Activated CD4-positive, alpha-beta T cell treated with anti-CD3 and anti-CD28 coated beads, Interleukin-2, Interleukin-4, amounts not matched to agents 100 ng/mL and 50 ng/mL, durations not matched to agents 16 hours and 8 hours (primary cell): ENCODE results near the gene NDUFAF2.

Source experiments
- DNase-seq: peaks from one replicate; pipeline ENCODE4 v3.0.0-alpha.2; 2020; ENCODE audit warnings: low spot score

NDUFAF2 gene

DNA sequence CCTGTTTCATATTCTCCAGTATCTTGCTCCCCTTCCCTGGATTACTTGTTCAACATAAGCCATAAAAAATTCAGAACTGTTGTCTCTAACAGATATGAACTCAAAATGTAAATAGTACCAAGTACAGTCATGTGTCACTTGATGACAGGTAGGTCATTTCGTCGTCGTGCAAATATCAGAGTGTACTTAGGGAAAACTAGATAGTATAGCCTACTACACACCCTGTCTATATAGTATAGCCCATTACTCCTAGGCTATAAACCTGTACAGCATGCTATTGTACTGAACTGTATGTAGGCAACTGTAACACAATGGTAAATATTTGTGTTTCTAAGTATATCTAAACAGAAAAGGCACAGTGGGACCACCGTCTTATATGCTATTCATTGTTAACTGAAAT lies 178.1 kb downstream of the NDUFAF2 start:
- no peak for DNase-seq

DNA sequence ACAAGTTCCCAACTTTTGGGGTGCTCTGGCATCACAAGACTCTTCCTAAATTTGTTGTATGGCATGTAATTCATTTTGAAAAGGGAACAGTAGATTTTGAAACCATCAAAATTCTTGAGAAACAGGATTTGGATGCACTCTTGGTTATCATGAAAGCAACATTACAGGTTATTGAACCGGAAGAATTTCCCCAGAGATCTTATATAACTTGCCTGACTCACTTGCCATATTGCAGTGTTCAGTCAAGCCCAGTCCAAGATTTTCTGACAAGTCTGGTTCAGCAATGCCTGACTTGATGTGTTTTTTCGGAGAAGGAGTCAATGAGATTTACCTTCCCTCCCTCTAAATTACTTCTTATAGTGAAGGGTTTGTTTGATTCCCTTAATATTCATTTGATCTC lies 185.3 kb downstream of the NDUFAF2 start:
- no peak for DNase-seq

- DNase-seq, result no peak
Observed at GRCh38 chr5:61132559-61132958, 187.6 kb downstream of the NDUFAF2 start.

- no peak for DNase-seq
Observed at GRCh38 chr5:61137835-61138234, 192.8 kb downstream of the NDUFAF2 start.

DNA sequence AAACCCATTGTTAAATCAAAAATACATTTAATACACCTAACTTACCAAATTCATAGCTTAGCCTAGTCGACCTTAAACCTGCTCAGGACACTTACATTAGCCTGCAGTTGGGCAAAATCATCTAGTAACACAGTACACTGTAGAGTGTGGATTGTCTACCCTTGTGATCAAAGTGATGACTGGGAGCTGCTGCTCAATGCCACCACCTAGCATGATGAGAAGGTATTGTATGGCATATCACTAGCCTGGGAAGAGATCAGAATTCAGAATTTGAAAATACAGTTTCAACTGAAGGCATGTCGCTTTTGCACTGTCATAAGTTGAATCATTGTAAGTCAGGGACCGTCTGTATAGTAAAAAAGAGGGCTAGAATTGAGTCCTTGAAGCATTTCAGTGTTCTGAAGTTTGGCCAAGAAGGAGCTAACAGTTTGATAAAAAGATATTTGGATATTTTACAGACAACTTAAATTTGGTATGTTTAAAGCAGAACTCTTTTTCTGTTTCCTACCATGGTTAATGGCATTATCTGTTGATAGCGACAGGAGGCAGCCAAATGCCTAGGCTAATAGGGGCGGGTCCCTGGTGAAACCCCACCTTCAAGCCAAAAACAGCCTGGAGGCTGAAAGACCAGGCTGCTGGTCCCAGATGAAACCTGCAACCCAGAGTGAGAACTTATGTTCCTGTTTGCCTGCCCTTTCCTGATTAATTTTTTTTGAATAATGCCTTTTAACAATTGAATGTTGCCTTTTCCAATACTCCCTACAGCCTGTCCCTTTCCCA lies 194.3 kb downstream of the NDUFAF2 start:
- DNase-seq, result no peak

DNA sequence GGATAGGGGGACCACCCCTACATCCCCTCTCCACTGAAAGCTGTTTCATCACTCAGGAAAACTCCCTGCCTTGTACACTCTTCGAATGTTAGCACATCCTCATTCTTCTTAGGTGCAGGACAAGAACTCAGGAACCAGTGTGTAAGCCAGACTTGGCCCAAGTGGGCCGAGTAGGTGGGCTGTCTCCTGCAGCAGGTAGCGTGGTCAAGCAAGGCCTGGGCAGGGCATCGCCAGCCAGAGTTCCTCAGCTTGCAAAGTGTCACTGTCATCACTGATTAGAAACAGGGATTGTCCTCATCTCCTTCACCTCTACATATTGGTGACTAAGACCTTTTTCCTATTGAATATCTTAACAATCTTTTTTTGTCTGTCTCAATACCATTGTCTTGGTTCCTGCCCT lies 194.9 kb downstream of the NDUFAF2 start:
- no peak for DNase-seq

DNA sequence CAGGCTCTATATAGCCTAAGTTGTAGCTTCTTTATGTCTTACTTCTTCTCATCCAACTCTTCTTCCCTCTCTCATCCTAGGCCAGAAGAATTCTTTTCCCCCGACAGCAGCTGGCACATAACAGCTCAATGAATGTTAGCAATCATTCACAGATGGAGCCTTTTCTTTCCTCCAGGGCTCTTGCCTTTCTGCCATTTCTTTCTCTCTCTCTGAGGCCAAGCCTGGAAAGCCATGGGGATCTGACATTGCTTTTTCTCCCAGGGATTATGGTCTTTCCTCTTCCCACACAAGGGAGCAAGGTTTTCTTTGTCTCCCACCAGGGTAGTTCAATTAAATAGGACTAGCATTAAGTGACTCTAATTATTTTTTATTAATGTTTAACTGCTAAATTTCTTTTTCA lies 196.8 kb downstream of the NDUFAF2 start:
- no peak for DNase-seq

DNA sequence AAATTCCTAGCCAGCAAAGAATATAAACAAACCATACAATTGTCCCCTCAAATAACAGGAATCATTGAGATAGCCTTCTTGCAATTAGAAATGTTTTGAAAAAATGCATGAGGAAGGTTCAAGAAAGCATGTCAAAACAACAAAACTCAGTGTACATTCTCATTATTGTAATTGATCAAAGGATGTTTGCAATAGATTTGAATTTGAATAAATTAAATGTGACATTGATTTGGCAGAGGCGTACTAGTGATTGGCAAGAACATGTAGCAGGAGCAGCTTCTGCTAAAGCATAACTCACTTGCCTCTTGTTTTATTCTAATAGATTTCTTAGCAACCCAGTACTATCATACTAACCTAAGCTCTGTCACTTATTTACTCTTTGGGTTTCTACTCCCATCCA lies 197.4 kb downstream of the NDUFAF2 start:
- no peak for DNase-seq

DNA sequence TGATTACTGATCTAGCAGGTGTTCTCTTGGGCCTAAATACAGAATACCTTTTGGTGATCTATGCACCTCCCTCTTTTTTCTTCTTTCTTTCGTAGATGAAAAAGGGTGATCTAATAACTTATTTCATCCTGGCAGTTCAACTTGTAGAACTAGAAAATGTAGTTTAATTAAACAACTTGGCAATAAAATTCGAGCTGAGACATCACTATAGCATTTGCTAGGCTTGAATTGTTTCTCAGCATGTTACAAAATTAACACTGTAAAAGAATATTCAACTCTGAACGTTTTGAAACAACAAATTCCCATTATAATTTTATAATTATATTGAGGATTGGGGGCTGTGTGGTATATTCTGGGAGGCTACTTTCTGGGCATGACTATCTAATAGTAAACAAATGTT lies 197.8 kb downstream of the NDUFAF2 start:
- no peak for DNase-seq

GRCh38 chr5:61148515-61148914 lies 203.5 kb downstream of the NDUFAF2 start:
- DNase-seq, result no peak

- no peak for DNase-seq
Observed at GRCh38 chr5:61151893-61152292, 206.9 kb downstream of the NDUFAF2 start.

GRCh38 chr5:61159070-61159469 lies 214.1 kb downstream of the NDUFAF2 start:
- no peak for DNase-seq

GRCh38 chr5:61159836-61160235 lies 214.8 kb downstream of the NDUFAF2 start:
- DNase-seq, result no peak

DNA sequence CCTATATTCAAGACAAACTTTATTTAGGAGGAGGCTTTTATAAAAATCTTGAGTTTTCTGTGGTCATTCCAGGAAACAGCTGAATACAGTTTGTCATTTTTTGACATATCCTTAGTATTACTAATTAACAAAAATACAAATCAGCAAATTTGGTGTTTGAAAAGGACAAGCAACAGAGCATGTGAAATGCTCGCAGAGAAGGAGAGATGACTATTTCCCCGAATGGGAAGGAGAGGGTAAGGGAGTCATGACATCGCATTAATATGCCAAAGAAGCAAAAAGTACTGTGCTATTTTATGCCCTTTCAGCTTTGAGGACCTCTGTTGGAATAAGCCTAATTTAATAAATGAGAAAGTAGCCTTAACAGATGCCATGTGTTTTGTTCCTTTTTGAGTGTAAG lies 215.5 kb downstream of the NDUFAF2 start:
- no peak for DNase-seq

DNA sequence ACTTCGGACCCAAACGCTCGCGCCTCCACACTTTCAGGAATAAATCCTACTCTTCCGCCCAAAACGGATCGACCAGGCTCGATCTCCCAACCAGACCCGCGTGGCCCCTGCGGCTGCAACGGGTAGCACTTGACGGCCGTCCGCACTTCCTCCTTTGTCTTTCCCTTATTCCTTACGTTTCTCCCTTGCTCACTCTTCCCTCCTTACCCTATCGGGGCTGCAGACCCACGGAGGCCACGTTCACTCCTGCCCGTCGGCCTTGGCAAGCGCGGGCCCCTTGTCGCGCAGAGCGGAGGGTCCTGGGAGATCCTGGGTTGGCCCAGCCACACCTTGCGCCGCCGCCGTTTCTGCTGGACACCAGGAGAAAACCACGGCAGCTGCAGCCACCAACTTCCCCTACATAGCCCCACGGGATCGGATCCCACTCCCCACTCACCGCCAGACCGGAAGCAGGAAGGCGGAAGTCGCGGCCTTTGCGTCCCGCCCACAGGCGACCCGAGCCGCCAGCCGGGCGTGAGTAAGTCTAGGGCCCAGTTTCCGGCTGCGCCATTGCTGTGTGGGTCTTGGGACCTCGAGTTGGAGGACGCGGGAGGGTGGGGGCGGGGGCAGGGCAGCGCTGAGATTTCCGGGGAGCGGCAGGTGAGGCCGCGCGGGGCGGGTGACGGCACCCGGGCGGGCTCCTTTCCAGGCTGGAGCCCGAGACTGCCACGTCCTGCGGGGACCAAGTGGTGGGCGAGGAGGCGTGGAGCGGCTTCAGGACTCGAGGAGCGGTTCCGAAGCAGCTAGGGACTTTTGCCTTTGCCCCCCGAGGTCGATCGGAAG lies 217.2 kb downstream of the NDUFAF2 start, which contains the start of gene SMIM15:
TSS of gene SMIM15 (minus strand) at position 459 of the 822 bp plus-strand sequence. CDS start 2,297 bp downstream, outside the sequence.
- peak; percentile 90 for DNase-seq

DNA sequence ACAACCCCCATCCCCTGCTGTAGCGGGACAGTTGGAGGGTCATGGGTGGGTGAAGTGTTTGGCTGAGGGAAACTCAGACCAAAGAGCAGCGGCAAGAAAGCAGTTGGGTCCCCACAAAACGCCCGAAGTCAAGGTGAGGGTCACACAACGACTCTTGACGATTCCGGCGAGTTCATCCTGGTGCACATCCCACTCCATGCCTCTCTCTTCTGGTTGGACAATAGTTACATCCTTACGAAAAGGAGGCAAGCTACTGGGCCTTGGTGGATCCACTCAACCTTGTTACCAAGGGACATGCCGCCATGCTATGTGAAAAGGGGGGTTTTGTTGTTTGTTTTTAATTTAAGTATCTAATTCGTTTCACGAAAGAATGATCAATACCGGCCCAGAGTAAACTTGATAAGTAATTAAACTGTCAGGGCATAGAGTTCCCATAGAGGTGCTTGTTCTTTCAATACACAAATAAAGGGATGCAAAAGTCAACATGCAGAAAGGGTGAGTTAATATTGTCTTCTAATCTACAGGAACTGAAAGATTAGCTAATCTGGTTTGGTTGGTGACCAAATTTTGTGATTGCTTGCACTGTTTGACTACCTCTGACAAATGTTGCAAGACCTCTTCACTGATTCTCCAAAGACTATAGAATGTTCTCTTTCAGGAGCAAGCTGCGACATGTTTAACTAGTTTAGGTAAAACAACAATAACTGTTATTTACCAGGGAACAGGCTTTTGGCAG lies 218.0 kb downstream of the NDUFAF2 start:
- DNase-seq, result no peak

DNA sequence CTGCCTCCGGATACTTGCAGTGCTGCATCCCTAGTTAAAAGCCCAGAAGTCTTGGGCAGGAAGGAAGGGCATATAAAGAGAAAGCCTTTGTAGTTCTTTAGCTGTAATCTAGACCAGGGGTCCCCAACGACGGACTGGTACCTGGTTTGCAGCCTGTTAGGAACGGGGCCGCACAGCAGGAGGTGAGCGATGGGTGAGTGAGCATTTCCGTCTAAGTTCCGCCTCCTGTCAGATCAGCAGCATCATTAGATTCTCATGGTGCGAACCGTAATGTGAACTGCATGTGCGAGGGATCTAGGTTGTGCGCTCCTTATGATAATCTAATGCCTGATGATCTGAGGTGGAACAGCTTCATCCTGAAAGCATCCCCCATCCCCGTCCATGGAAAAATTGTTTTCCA lies 218.9 kb downstream of the NDUFAF2 start:
- no peak for DNase-seq

- no peak for DNase-seq
Observed at GRCh38 chr5:61167382-61167781, 222.4 kb downstream of the NDUFAF2 start.

DNA sequence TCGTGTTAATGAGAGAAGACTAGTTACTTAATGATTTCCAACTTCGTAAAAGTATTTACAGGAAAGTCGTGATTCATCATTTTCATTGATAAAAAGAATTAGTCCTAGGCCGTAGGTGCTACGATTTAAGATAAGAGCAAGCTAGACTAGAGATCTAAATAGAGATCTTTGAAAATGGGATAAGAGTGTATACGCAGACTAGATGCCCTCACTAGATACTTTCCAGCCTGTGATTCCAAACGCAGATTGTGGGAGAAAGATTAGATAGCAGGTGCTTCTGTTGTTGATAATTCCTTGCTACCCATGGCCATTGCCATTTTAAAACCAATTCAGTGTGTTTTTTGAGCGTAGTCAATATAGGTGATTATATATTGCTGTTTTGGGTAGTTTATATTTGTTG lies 223.9 kb downstream of the NDUFAF2 start:
- DNase-seq, result no peak

DNA sequence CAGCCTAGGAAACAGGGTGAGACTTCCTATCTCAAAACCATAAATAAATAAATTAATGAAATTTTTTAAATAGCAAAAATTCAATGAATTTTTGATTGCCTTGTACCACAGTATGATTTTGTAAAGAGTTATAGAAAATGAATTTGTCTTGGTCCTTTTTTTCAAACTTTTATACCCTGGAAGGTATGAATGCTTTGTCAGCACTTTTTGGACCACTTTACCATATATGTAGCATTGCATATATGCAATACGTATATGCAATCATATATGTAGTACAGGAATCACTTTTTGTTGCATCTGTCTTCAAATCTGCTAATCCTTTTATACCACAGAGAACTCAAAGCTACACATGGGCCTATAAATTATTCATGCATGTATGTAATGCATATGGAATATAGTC lies 226.5 kb downstream of the NDUFAF2 start:
- DNase-seq, result no peak

DNA sequence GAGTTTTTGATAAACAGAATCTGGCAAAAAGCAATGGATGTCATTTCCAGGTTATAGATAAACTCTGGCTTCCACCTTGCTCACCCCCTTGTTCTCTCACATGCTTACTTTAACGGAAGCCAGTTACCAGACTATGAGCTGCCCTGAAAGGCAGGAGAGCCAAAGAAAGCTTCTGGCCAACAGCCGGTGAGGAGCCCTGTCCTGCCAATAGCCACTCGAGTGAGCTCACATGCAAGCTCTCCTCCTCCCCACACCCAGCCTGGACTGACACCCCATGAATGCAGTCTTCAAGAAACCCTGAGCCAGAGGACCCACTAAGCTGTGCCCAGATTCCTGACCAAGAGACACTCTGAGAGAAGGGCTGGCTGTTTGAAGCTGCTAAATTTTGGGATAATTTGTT lies 231.6 kb downstream of the NDUFAF2 start:
- no peak for DNase-seq

DNA sequence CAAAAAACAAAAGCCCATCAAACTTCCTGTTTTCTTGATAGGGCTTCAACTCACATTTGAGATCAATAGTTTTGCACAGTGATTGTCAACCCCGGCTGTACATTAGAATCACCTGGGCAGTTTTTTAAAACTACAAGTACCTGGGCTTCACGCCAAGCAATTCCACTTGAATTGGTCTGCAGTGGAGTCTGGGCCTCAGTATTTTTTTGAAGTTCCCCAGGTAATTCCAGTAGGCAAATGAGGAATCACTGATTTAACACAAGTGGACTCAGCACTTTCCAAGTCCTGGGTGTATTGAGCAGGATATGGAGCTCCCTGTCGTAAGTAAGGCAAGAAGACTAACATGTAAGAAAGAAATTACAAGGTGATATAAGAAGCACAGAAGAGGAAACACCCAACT lies 232.1 kb downstream of the NDUFAF2 start:
- DNase-seq, result no peak

- DNase-seq, result no peak
Observed at GRCh38 chr5:61177716-61178115, 232.7 kb downstream of the NDUFAF2 start.
